ENCODE measurements around the gene TSPAN11.

- TF ChIP-seq CTCF (IDR thresholded peaks at IDR 0.05) (no peak), POLR2A (IDR thresholded peaks at IDR 0.05) (no peak), POLR2AphosphoS5 (IDR thresholded peaks at IDR 0.05) (no peak)
Observed at GRCh38 chr12:31011746-31012566, 85.4 kb downstream of the TSPAN11 start.
